ENCODE results near the gene LPCAT4.
"Not testable (repeated sequence)": the region's sequence is repeated elsewhere in the genome, so short reads cannot be mapped to it uniquely, and the experiment has no call there.

GRCh38 chr15:34352996-34353395 lies 14.0 kb downstream of the LPCAT4 start:
- not testable (repeated sequence) for TF ChIP-seq CTCF, POLR2A (IDR thresholded peaks at IDR 0.05)

All from Peyer's patch (tissue), 4 donors.